HG03354 (cell line): Measurements from ENCODE around the gene ZC3H7B.

Experiments used
- ATAC-seq: cut with Tn5 transposase; IDR thresholded peaks from one replicate; pipeline ENCODE4 v1.9.1; 2021; ENCODE audit warnings: mild to moderate bottlenecking; ENCODE audit not compliant: unreplicated experiment, poor library complexity, severe bottlenecking

The ZC3H7B gene

DNA sequence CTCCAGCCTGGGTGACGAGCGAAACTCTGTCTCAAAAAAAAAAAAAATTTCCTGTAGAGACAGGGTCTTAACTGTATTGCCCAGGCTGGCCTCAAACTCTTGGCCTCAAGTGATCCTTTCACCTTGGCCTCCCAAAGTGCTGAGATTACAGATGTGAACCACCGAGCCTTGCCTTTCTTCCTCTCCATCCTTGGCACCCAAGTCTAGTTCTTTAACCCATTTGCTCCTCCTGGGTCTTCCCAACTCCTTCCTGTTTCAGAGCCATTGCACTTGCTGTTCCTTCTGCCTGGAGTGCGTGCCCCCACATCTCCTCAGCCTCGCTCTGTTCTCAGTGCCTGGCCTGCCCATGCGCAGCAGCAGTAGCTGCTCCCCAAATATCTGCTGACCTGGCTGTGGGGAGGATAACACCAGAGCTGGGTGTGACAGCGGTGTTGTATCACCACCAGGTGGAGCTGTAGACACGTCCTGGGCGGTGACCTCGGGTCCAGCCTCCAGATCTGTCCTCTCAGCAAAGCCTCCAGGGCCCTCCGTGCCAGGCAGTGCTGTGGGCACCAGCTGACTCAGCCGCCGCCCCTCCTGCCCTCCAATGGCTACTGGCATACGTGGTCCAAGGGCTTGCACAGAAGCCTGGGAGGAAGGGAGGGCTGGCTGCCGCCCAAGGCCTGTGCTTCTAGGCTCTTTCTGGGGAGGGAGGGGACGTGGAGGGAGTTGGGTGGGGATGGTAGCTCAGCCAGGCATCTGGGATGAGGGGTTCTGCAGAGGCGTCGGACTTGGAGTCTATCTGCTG, 102.4 kb downstream of the ZC3H7B start:
- ATAC-seq, result peak; percentile 53

DNA sequence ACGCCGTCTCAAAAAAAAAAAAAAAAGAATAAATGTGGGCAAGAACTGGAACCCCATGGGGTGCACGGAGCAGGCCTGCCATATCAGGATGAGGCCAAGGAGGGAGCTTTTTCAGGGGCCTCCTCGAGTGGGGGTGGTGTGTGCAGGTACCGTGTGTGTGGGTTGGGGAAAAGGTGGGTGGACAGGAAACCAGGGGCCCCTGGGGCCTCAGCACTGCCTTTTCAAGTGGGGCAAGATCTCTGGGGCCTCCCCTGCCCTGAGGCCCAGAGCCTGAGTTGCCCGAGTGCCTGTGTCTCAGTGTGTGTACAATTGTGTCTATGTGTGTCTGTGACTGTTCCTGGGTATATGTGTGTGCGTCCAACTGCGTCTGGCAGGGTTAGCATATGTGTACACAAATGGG, 104.3 kb downstream of the ZC3H7B start:
- no peak for ATAC-seq

- no peak for ATAC-seq
These were observed 105.1 kb downstream of the ZC3H7B start for GRCh38 chr22:41406410-41406809.

- ATAC-seq, result no peak
These were observed 106.1 kb downstream of the ZC3H7B start for GRCh38 chr22:41407433-41407832.

- ATAC-seq, result no peak
These were observed 107.3 kb downstream of the ZC3H7B start for GRCh38 chr22:41408665-41409064.
